Measurements from ENCODE around the gene PLEKHG1. TPM values are rescaled to one million over a fixed set of nuclear protein-coding genes. Genes with fewer than 3 reads are reported as not detected.

The PLEKHG1 gene
- total and polyA plus RNA-seq, 4 donors = 3.0 to 11.9 (median 5.2) TPM

GRCh38 chr6:150638765-150639164 is 39.1 kb downstream of the PLEKHG1 start:
- H3K27ac ChIP-seq (ENCODE audit: low read depth in 1 of 2, low read length in 2 of 2) = no peak overlapping the region
- 100% methylated on average over 1 of the region's 1 CpG for WGBS
- no peak overlapping the region for H3K4me3 ChIP-seq (ENCODE audit: low read depth in 1 of 3, low read length in 3 of 3)
- no peaks in the 10 kb centered on the region for H3K9me3 ChIP-seq (ENCODE audit: control insufficient read depth in 4 of 4, low read length in 3 of 4)
- no peaks in the 10 kb centered on the region for H3K36me3 ChIP-seq (ENCODE audit: control insufficient read depth in 4 of 4, insufficient read depth in 3 of 4, low read depth in 1 of 4, low read length in 3 of 4)
- DNase-seq (ENCODE audit: low spot score) = no peak
- TF ChIP-seq ATF3 (IDR thresholded peaks at IDR 0.05) = no peak
- TF ChIP-seq HNF4A (conservative IDR thresholded peaks at IDR 0.05) = no peak
- H3K4me1 ChIP-seq (ENCODE audit: control insufficient read depth in 4 of 4, insufficient read depth in 4 of 4, low read length in 3 of 4) = peaks cover 5 to 35% (median 22%) of the 10 kb centered on the region in 4 donors
- no peaks in the 10 kb centered on the region for H3K27me3 ChIP-seq (ENCODE audit: control insufficient read depth in 4 of 4, insufficient read depth in 4 of 4, low read length in 3 of 4)
- no peak overlapping the region for H3K9ac ChIP-seq (ENCODE audit: low read depth in 1 of 2, low read length in 2 of 2)

GRCh38 chr6:150639823-150640331 is 40.2 kb downstream of the PLEKHG1 start:
- peak overlapping the region; percentile 73 to 82 for H3K27ac ChIP-seq (ENCODE audit: low read depth in 1 of 2, low read length in 2 of 2)
- H3K9ac ChIP-seq (ENCODE audit: low read depth in 1 of 2, low read length in 2 of 2) = no peak overlapping the region
- H3K9me3 ChIP-seq (ENCODE audit: control insufficient read depth in 4 of 4, low read length in 3 of 4) = no peaks in the 10 kb centered on the region
- TF ChIP-seq JUND (IDR thresholded peaks at IDR 0.05) = no peak
- TF ChIP-seq EGR1 (IDR thresholded peaks at IDR 0.05; ENCODE audit: low read depth in 2 of 2) = no peak
- no peak for TF ChIP-seq YY1 (IDR thresholded peaks at IDR 0.05)
- TF ChIP-seq REST (IDR thresholded peaks at IDR 0.05) = no peak
- TF ChIP-seq FOXA1 (IDR thresholded peaks at IDR 0.05) = no peak
- no peak for TF ChIP-seq TAF1 (conservative IDR thresholded peaks at IDR 0.05)
- H3K4me1 ChIP-seq (ENCODE audit: control insufficient read depth in 4 of 4, insufficient read depth in 4 of 4, low read length in 3 of 4) = peaks cover 5 to 35% (median 22%) of the 10 kb centered on the region in 4 donors
- no peak overlapping the region for H3K4me3 ChIP-seq (ENCODE audit: low read depth in 1 of 3, low read length in 3 of 3)
- WGBS = 92% methylated on average over 9 of the region's 9 CpGs
- no peaks in the 10 kb centered on the region for H3K36me3 ChIP-seq (ENCODE audit: control insufficient read depth in 4 of 4, insufficient read depth in 3 of 4, low read depth in 1 of 4, low read length in 3 of 4)
- no peak for DNase-seq (ENCODE audit: low spot score)
- H3K27me3 ChIP-seq (ENCODE audit: control insufficient read depth in 4 of 4, insufficient read depth in 4 of 4, low read length in 3 of 4) = no peaks in the 10 kb centered on the region

GRCh38 chr6:150640556-150641209 is 41.0 kb downstream of the PLEKHG1 start:
- DNase-seq (ENCODE audit: low spot score) = no peak
- Histone ChIP-seq H3K36me3 (ENCODE audit: control insufficient read depth in 4 of 4, insufficient read depth in 3 of 4, low read depth in 1 of 4, low read length in 3 of 4) (no peaks in the 10 kb centered on the region), H3K27me3 (ENCODE audit: control insufficient read depth in 4 of 4, insufficient read depth in 4 of 4, low read length in 3 of 4) (no peaks in the 10 kb centered on the region), H3K4me1 (ENCODE audit: control insufficient read depth in 4 of 4, insufficient read depth in 4 of 4, low read length in 3 of 4) (peaks cover 5 to 31% (median 22%) of the 10 kb centered on the region in 4 donors), H3K27ac (ENCODE audit: low read depth in 1 of 2, low read length in 2 of 2) (peak overlapping the region; percentile 73 to 82), H3K9ac (ENCODE audit: low read depth in 1 of 2, low read length in 2 of 2) (peak overlapping the region; percentile 73 to 94), H3K9me3 (ENCODE audit: control insufficient read depth in 4 of 4, low read length in 3 of 4) (no peaks in the 10 kb centered on the region), H3K4me3 (ENCODE audit: low read depth in 1 of 3, low read length in 3 of 3) (peak overlapping the region in 2 of 3 donors; percentile 26 to 32)
- WGBS = 37% methylated on average over 7 of the region's 7 CpGs
- TF ChIP-seq TAF1 (conservative IDR thresholded peaks at IDR 0.05) (peak; percentile 80), FOXA1 (IDR thresholded peaks at IDR 0.05) (peak; percentile 21), FOXA2 (IDR thresholded peaks at IDR 0.05) (peak; percentile 38), JUND (IDR thresholded peaks at IDR 0.05) (peak; percentile 37 to 81), CTCF (IDR thresholded peaks at IDR 0.05; ENCODE audit: low read depth, low read length, missing input control) (no peak), REST (IDR thresholded peaks at IDR 0.05) (peak; percentile 86), RXRA (IDR thresholded peaks at IDR 0.05) (peak; percentile 78), MAX (IDR thresholded peaks at IDR 0.05) (peak; percentile 86), EGR1 (IDR thresholded peaks at IDR 0.05; ENCODE audit: low read depth in 2 of 2) (no peak), HNF4G (IDR thresholded peaks at IDR 0.05) (peak; percentile 33), YY1 (IDR thresholded peaks at IDR 0.05) (peak; percentile 84), GABPA (IDR thresholded peaks at IDR 0.05 in 1 of 2, conservative IDR thresholded peaks at IDR 0.05 in 1 of 2) (no peak), RAD21 (IDR thresholded peaks at IDR 0.05) (peak; percentile 45 to 54), HNF4A (conservative IDR thresholded peaks at IDR 0.05) (peak; percentile 78 to 84), NR2F2 (IDR thresholded peaks at IDR 0.05) (no peak), SP1 (IDR thresholded peaks at IDR 0.05) (peak; percentile 90)

Data from liver (tissue), 9 donors.